Karpas-422 (cell line): ENCODE data around the gene SAT1. TPM values are rescaled to one million over a fixed set of nuclear protein-coding genes. Genes with fewer than 3 reads are reported as not detected.
A peak's percentile ranks its signal among the peaks of the same experiment; 100 is the strongest.

Experiments used
- DNase-seq: peaks from one replicate; pipeline ENCODE4 v3.0.0-alpha.2; 2015
- H2AFZ ChIP-seq: fragments of 200-600 bp; sonication (generic); 2 replicates; pipeline ENCODE4 v1.6.1; 2014; ENCODE audit warnings: antibody characterized with exemption, low read length, mixed read lengths
- H3K27ac ChIP-seq: fragments of 200-600 bp; sonication (generic); 2 replicates; pipeline ENCODE4 v1.5.1; 2014; ENCODE audit warnings: mild to moderate bottlenecking, low read length, moderate library complexity
- H3K27me3 ChIP-seq: fragments of 200-600 bp; sonication (generic); 2 replicates; pipeline ENCODE4 v1.6.1; 2014; ENCODE audit warnings: low read length, mixed read lengths
- H3K36me3 ChIP-seq: fragments of 200-600 bp; sonication (generic); 2 replicates; pipeline ENCODE4 v1.6.1; 2014; ENCODE audit warnings: low read length, mixed read lengths; ENCODE audit not compliant: insufficient read depth
- H3K4me1 ChIP-seq: fragments of 200-600 bp; sonication (generic); 2 replicates; pipeline ENCODE4 v1.6.1; 2014; ENCODE audit warnings: mild to moderate bottlenecking, low read length, mixed read lengths
- H3K4me2 ChIP-seq: fragments of 200-600 bp; sonication (generic); 2 replicates; pipeline ENCODE4 v1.6.1; 2014; ENCODE audit warnings: low read length, low read depth, mild to moderate bottlenecking; ENCODE audit not compliant: poor library complexity, severe bottlenecking
- H3K4me3 ChIP-seq: fragments of 200-600 bp; sonication (generic); 2 replicates; pipeline ENCODE4 v1.5.1; 2014; ENCODE audit warnings: mild to moderate bottlenecking, antibody characterized with exemption, low read length, mixed read lengths
- H3K79me2 ChIP-seq: fragments of 200-600 bp; sonication (generic); 2 replicates; pipeline ENCODE4 v1.6.1; 2014; ENCODE audit warnings: mild to moderate bottlenecking, low read length, mixed read lengths
- H3K9ac ChIP-seq: fragments of 200-600 bp; sonication (generic); 2 replicates; pipeline ENCODE4 v1.6.0; 2014; ENCODE audit warnings: low read length
- H3K9me2 ChIP-seq: fragments of 200-600 bp; sonication (generic), shearing (Covaris generic); replicated peaks from 2 replicates; pipeline ENCODE4 v1.6.0; 2014; ENCODE audit warnings: mild to moderate bottlenecking, low read length, moderate library complexity; ENCODE audit not compliant: insufficient read depth
- H3K9me3 ChIP-seq: fragments of 300-700, 200-600 bp; sonication (generic); 2 replicates; pipeline ENCODE4 v1.6.1; 2014; ENCODE audit warnings: low read length, mixed read lengths
- H4K20me1 ChIP-seq: fragments of 200-600 bp; sonication (generic); 2 replicates; pipeline ENCODE4 v1.6.1; 2014; ENCODE audit warnings: mild to moderate bottlenecking, antibody characterized with exemption, low read length, low read depth; ENCODE audit not compliant: insufficient read depth
- total RNA-seq: library from RNA; depleted of rRNA; stranded (reverse); fragments of >200 nt; shearing (Covaris generic); gene quantifications from 2 replicates; pipeline ENCODE4 v1.2.3, GENCODE V29; 2014; ENCODE audit warnings: low replicate concordance

Gene SAT1
- total RNA-seq, 1 experiment from 2014 or later: 256 TPM

DNA sequence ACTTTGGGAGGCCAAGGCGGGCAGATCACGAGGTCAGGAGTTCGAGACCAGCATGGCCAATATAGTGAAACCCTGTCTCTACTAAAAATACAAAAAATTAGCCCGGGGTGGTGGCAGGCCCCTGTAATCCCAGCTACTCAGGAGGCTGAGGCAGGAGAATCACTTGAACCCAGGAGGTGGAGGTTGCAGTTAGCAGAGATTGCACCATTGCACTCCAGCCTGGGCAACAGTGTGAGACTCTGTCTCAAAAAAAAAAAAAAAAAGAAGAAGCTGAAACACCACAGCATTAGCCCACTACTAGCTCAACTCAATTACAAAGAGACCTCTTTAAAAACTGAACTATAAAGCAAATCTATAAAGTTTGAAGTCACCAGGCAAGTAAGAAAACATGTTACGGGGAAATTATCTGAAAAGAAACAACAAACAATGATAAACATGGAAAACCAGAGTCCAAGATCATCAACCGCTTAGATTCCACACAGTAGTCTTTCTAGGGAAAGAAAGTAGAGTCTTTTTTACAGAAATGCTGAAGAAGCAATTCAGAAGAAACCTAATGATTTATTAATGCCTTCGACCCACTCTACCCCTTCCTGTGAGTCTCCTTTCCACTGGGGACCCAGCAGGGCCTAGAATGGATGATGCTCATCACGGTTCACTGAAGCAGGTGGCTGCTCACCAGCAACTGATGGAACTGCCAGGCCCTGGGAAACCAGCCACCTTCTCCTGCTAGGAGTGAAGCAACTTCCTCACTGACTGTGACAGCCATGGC is 6.6 kb downstream of the SAT1 start:
- Histone ChIP-seq H3K9ac (no peak overlapping the region), H3K9me2 (no peaks in the 10 kb centered on the region), H3K36me3 (peaks cover 13% of the 10 kb centered on the region), H3K27me3 (no peaks in the 10 kb centered on the region), H3K4me1 (peaks cover 10% of the 10 kb centered on the region), H3K4me3 (no peak overlapping the region), H3K9me3 (no peaks in the 10 kb centered on the region), H4K20me1 (peaks cover 7% of the 10 kb centered on the region; the same call in 1 of the 2 replicates), H3K27ac (no peak overlapping the region), H3K4me2 (no peak overlapping the region), H2AFZ (no peak overlapping the region), H3K79me2 (no peaks in the 10 kb centered on the region)
- peak; percentile 29 for DNase-seq

DNA sequence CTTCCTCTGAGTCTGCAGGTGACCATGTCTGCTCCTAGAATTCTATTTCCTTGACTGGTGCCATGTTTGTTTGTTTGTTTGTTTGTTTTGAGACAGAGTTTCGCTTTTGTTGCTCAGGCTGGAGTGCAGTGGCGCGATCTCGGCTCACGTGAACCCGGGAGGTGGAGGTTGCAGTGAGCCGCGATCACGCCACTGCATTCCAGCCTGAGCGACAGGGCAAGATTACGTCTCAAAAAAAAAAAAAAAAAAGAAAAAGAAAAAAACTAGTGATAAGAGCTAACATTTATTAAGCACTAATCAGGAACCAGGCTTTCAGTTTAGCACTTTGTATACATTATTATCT is 7.2 kb downstream of the SAT1 start:
- Histone ChIP-seq H2AFZ (no peak overlapping the region), H3K79me2 (no peaks in the 10 kb centered on the region), H3K4me1 (peaks cover 5% of the 10 kb centered on the region), H3K9me2 (no peaks in the 10 kb centered on the region), H3K9me3 (no peaks in the 10 kb centered on the region), H3K36me3 (peaks cover 7% of the 10 kb centered on the region), H3K27me3 (no peaks in the 10 kb centered on the region), H3K27ac (no peak overlapping the region), H3K9ac (no peak overlapping the region), H3K4me3 (no peak overlapping the region), H4K20me1 (peaks cover under 1% of the 10 kb centered on the region; the same call in 1 of the 2 replicates), H3K4me2 (no peak overlapping the region)
- no peak for DNase-seq

DNA sequence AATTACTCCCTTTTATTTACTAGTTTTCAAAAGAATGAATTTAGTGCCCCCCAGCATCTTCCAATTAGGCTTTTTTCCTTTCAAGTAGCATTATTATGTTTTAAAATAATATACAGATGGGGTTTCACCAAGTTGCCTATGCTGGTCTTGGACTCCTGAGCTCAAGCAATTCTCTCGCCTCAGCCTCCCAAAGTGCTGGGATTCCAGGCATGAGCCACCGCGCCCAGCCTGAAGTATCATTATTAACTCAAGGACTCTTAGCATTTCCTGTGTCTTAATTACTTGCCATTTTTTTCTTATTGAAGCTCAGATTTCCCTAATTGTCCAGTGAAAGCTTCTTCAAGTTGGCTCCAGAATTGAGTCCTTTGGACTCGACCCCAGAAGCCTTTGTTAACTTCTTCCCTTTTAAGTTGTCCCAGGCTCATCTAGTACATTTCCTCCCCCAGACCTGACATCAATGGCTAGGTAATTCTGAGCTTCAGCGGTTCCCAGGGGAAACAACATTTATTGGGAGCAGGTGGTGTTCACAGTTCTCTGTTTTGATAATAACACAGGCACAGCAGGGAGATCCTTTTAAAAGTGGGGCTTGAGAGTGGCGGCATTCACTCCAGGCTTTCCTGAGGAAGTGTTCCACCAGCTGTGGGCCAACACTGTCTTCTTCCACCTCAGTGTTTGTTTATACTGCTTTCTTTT is 10.0 kb downstream of the SAT1 start:
- no peaks in the 10 kb centered on the region for H3K9me3 ChIP-seq
- H3K36me3 ChIP-seq: no peaks in the 10 kb centered on the region
- H3K79me2 ChIP-seq: no peaks in the 10 kb centered on the region
- no peaks in the 10 kb centered on the region for H3K9me2 ChIP-seq
- no peak overlapping the region for H3K4me2 ChIP-seq
- H2AFZ ChIP-seq: no peak overlapping the region
- no peak for DNase-seq
- no peaks in the 10 kb centered on the region for H4K20me1 ChIP-seq
- no peak overlapping the region for H3K4me3 ChIP-seq
- peaks cover 4% of the 10 kb centered on the region; the same call in 1 of the 2 replicates for H3K4me1 ChIP-seq
- H3K27ac ChIP-seq: no peak overlapping the region
- no peaks in the 10 kb centered on the region for H3K27me3 ChIP-seq
- H3K9ac ChIP-seq: no peak overlapping the region

DNA sequence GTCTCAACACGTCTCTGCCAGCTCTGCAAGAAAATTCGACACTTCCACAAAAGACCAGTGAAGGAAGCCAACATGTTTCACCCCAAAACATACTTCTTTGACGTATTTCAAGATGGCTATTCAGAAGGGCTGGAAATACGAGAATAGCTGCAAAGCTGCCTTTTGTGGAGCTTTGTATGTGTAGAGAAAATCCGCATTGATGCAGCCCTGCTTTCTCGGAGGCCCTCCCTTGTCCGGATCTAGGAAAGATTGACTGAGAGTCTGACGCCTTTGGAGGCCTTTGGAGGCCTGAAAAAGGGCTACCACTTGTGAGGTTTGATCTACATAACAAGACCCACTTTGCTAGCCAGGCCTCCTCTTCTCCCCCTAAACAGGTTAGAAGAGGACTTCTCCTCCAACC is 12.2 kb downstream of the SAT1 start:
- Histone ChIP-seq H3K4me3 (no peak overlapping the region), H3K27ac (no peak overlapping the region), H4K20me1 (no peaks in the 10 kb centered on the region), H3K36me3 (no peaks in the 10 kb centered on the region), H3K9ac (no peak overlapping the region), H3K27me3 (no peaks in the 10 kb centered on the region), H3K79me2 (no peaks in the 10 kb centered on the region), H3K9me3 (no peaks in the 10 kb centered on the region), H3K4me2 (no peak overlapping the region), H3K4me1 (peaks cover 4% of the 10 kb centered on the region; the same call in 1 of the 2 replicates), H2AFZ (no peak overlapping the region), H3K9me2 (no peaks in the 10 kb centered on the region)
- DNase-seq: no peak

DNA sequence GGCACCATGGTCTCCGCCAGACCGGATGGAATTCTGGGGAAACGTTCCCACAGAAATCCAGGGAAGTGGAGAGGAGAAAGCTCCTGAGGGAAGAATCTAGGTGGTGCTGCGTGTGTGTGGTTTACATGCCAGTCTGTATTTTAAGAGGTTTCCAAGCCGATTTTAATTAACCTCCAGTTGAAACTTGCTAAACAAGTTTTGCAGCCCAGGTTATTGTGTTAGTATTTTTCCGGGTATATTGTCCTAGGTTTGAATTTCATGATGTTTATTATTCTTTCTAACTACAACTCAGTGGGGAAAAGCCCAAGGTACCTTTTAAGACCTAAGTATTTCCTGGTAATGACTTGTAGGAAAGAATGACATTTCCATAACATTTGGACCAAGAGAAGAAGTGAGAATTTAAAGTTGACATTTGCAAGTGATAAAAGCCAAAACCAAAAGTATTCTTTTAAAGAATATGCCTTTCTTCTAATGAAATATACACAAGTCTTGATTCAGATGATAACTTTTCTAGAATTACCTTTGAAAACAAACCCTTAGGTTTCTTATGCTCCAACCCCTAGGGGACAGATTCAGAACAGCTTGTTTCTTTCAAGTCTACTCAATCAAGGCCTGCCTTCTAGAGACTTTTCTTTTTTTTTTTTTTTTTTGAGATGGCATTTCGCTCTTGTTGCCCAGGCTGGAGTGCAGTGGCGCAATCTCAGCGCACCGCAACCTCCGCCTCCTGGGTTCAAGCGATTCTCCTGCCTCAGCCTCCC is 14.6 kb downstream of the SAT1 start:
- Histone ChIP-seq H3K9me2 (no peaks in the 10 kb centered on the region), H3K4me1 (peaks cover 9% of the 10 kb centered on the region), H3K27me3 (no peaks in the 10 kb centered on the region), H3K9me3 (no peaks in the 10 kb centered on the region), H3K4me3 (no peak overlapping the region), H3K79me2 (no peaks in the 10 kb centered on the region), H3K36me3 (no peaks in the 10 kb centered on the region), H3K27ac (no peak overlapping the region), H2AFZ (no peak overlapping the region), H3K9ac (no peak overlapping the region), H4K20me1 (no peaks in the 10 kb centered on the region), H3K4me2 (no peak overlapping the region)
- DNase-seq: no peak

DNA sequence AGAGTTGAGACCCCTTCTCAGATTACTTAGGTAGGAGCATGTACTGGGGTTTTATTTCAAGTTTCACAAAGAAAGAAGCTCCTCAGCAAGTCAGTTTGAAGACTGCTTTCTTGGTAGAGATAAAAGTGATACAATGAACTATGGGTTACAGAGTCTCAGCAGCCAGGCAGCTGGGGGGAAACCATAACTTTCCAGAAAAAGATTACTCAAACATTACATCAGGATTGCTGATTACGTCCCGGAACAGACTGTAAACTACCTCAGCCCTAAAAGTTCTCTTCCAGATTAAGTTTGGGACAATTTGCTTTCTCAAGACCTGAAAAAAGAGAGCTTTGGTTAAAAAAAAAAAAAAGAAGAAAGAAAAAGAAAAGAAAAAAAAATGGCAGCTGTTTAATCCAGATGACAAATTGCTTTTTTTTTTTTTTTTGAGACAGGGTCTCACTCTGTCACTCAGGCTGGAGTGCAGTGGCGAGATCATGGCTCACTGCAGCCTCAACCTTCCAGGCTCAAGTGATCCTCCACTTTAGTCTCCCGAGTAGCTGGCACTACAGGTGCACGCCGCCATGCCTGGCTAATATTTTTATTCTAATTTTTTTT is 16.6 kb downstream of the SAT1 start:
- no peaks in the 10 kb centered on the region for H3K36me3 ChIP-seq
- H3K4me2 ChIP-seq: no peak overlapping the region
- peaks cover 25% of the 10 kb centered on the region for H3K4me1 ChIP-seq
- H3K9me2 ChIP-seq: no peaks in the 10 kb centered on the region
- no peak overlapping the region for H2AFZ ChIP-seq
- H3K27me3 ChIP-seq: no peaks in the 10 kb centered on the region
- no peaks in the 10 kb centered on the region for H3K79me2 ChIP-seq
- no peak overlapping the region for H3K9ac ChIP-seq
- H4K20me1 ChIP-seq: no peaks in the 10 kb centered on the region
- H3K27ac ChIP-seq: no peak overlapping the region
- no peak overlapping the region for H3K4me3 ChIP-seq
- H3K9me3 ChIP-seq: no peaks in the 10 kb centered on the region
- DNase-seq: no peak

DNA sequence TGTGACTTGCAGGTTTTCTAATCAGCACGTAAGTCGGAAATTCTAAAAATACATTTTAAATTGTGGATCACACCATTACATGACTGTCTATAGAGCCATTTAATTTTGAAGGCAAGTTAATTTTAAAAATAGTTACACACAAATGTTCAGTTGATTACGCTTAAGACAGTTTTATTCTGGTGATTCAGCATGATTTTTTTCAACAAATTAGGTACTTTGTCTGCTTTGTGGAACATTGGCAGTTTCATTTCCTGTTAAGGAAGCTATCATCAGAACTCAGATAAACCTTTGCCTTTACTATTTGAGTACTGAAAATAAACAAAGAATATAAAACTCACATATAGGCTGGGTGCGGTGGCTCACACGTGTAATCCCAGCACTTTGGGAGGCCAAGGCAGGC is 19.5 kb downstream of the SAT1 start:
- Histone ChIP-seq H3K36me3 (no peaks in the 10 kb centered on the region), H3K4me3 (peak overlapping the region; percentile 35; the same call in 1 of the 2 replicates), H3K9me3 (no peaks in the 10 kb centered on the region), H3K27me3 (no peaks in the 10 kb centered on the region), H3K27ac (peak overlapping the region; percentile 84), H3K9me2 (no peaks in the 10 kb centered on the region), H2AFZ (peak overlapping the region; percentile 44), H3K9ac (peak overlapping the region; percentile 4; the same call in 1 of the 2 replicates), H3K4me2 (peak overlapping the region; percentile 50), H4K20me1 (no peaks in the 10 kb centered on the region), H3K4me1 (peaks cover 36% of the 10 kb centered on the region), H3K79me2 (no peaks in the 10 kb centered on the region)
- peak; percentile 80 for DNase-seq
